ENCODE data around the gene NDUFS2.

GRCh38 chr1:161166669-161167548, 35.3 kb upstream of the NDUFS2 start:
- TF ChIP-seq CTCF (conservative IDR thresholded peaks at IDR 0.05; ENCODE audit: low read length) (no peak), EZH2phosphoT487 (IDR thresholded peaks at IDR 0.05; ENCODE audit: borderline replicate concordance) (no peak)
